DND-41 (cell line): ENCODE measurements around the gene TUBGCP3.

Source experiments
- CTCF ChIP-seq: IDR thresholded peaks from 2 replicates; pipeline ENCODE4 v1.5.1; 2012; ENCODE audit warnings: borderline replicate concordance, low read length, moderate library complexity, mild to moderate bottlenecking; ENCODE audit not compliant: poor library complexity, severe bottlenecking; ENCODE audit errors: extremely low read depth
- EZH2 ChIP-seq: IDR thresholded peaks from 3 replicates; pipeline ENCODE4 v1.6.1; 2012; ENCODE audit warnings: borderline replicate concordance, low read depth, mild to moderate bottlenecking, moderate library complexity, low read length, inconsistent platforms; ENCODE audit not compliant: severe bottlenecking

GRCh38 chr13:112615391-112615790, 27.4 kb upstream of the TUBGCP3 start:
- no peak for TF ChIP-seq CTCF
- TF ChIP-seq EZH2, result no peak
